ENCODE data around the gene ZCCHC18.

- TF ChIP-seq CTCF (IDR thresholded peaks at IDR 0.05) (no peak), TCF7L2 (IDR thresholded peaks at IDR 0.05; ENCODE audit: low read depth, low read length) (no peak), POLR2AphosphoS5 (IDR thresholded peaks at IDR 0.05; ENCODE audit: low read depth, low read length) (no peak)
Measured at GRCh38 chrX:104135677-104136076, 23.4 kb downstream of the ZCCHC18 start.

Measured in Panc1 (cell line).